ENCODE data around the gene PTPN12. TPM values are rescaled to one million over a fixed set of nuclear protein-coding genes. Genes with fewer than 3 reads are reported as not detected.
"Not testable (repeated sequence)": the region's sequence is repeated elsewhere in the genome, so short reads cannot be mapped to it uniquely, and the experiment has no call there.

Gene PTPN12
- total and polyA plus RNA-seq, 8 donors: 119 to 163 (median 138) TPM

GRCh38 chr7:77520261-77520660 is 16.8 kb upstream of the PTPN12 start:
- ATAC-seq (no peak), DNase-seq (no peak)
- TF ChIP-seq CTCF (IDR thresholded peaks at IDR 0.05): no peak
- H3K27me3 ChIP-seq: no peaks in the 10 kb centered on the region
- H3K4me1 ChIP-seq: peaks cover 0 to 14% of the 10 kb centered on the region in 2 donors
- intact Hi-C loops (cut with DNase I): no loop called here
- H3K4me3 ChIP-seq: no peak overlapping the region
- H3K36me3 ChIP-seq: no peaks in the 10 kb centered on the region
- H3K9me3 ChIP-seq: no peaks in the 10 kb centered on the region
- H3K27ac ChIP-seq: no peak overlapping the region

- peak overlapping the region in 1 of 2 donors; percentile 50 for H3K27ac ChIP-seq
- H3K4me3 ChIP-seq; H3K9me3 ChIP-seq; DNase-seq; intact Hi-C loops (cut with DNase I); H3K36me3 ChIP-seq; H3K27me3 ChIP-seq; ATAC-seq: not testable (repeated sequence)
- peaks cover 0 to 14% of the 10 kb centered on the region in 2 donors for H3K4me1 ChIP-seq
These were observed 15.6 kb upstream of the PTPN12 start for GRCh38 chr7:77521537-77521936.

- H3K27me3 ChIP-seq: no peaks in the 10 kb centered on the region
- intact Hi-C loops (cut with DNase I): no loop called here
- DNase-seq: no peak
- H3K4me3 ChIP-seq: no peak overlapping the region
- H3K27ac ChIP-seq: no peak overlapping the region
- no peaks in the 10 kb centered on the region for H3K36me3 ChIP-seq
- ATAC-seq: peak; percentile 36
- TF ChIP-seq CTCF (IDR thresholded peaks at IDR 0.05): no peak
- H3K9me3 ChIP-seq: no peaks in the 10 kb centered on the region
- peaks cover 0 to 14% of the 10 kb centered on the region in 2 donors for H3K4me1 ChIP-seq
These were observed 12.4 kb upstream of the PTPN12 start for GRCh38 chr7:77524731-77525130.

GRCh38 chr7:77525231-77525630 is 11.9 kb upstream of the PTPN12 start:
- ATAC-seq (no peak), DNase-seq (no peak)
- TF ChIP-seq CTCF (IDR thresholded peaks at IDR 0.05): no peak
- Histone ChIP-seq H3K4me3 (no peak overlapping the region), H3K4me1 (peaks cover 0 to 14% of the 10 kb centered on the region in 2 donors), H3K36me3 (no peaks in the 10 kb centered on the region), H3K27ac (no peak overlapping the region), H3K27me3 (no peaks in the 10 kb centered on the region), H3K9me3 (no peaks in the 10 kb centered on the region)
- intact Hi-C loops (cut with DNase I): no loop called here

- Histone ChIP-seq H3K27me3 (no peaks in the 10 kb centered on the region), H3K4me1 (peaks cover 0 to 12% of the 10 kb centered on the region in 2 donors), H3K36me3 (no peaks in the 10 kb centered on the region), H3K4me3 (no peak overlapping the region), H3K27ac (no peak overlapping the region), H3K9me3 (no peaks in the 10 kb centered on the region)
- DNase-seq: no peak
- TF ChIP-seq CTCF (IDR thresholded peaks at IDR 0.05): no peak
- intact Hi-C loops (cut with DNase I): no loop called here
- ATAC-seq: no peak
These were observed 8.7 kb upstream of the PTPN12 start for GRCh38 chr7:77528368-77528767.

- no peak for DNase-seq
- Histone ChIP-seq H3K36me3 (no peaks in the 10 kb centered on the region), H3K9me3 (no peaks in the 10 kb centered on the region), H3K4me1 (peaks cover 0 to 12% of the 10 kb centered on the region in 2 donors), H3K27ac (no peak overlapping the region), H3K4me3 (no peak overlapping the region), H3K27me3 (no peaks in the 10 kb centered on the region)
- no peak for ATAC-seq
- intact Hi-C loops (cut with DNase I): no loop called here
- TF ChIP-seq CTCF (IDR thresholded peaks at IDR 0.05): no peak
These were observed 7.8 kb upstream of the PTPN12 start for GRCh38 chr7:77529279-77529678.
